HG02798 (cell line): ENCODE measurements around the gene TMEM150C.

Source experiments
- ATAC-seq: cut with Tn5 transposase; IDR thresholded peaks from one replicate; pipeline ENCODE4 v1.9.1; 2021; ENCODE audit warnings: mild to moderate bottlenecking; ENCODE audit not compliant: unreplicated experiment, poor library complexity

TMEM150C gene

GRCh38 chr4:82519776-82520175 lies 42.0 kb downstream of the TMEM150C start:
- ATAC-seq = no peak

- ATAC-seq = no peak
Observed at GRCh38 chr4:82519072-82519471, 42.7 kb downstream of the TMEM150C start.

GRCh38 chr4:82517043-82517442 lies 44.7 kb downstream of the TMEM150C start:
- ATAC-seq = no peak

- no peak for ATAC-seq
Observed at GRCh38 chr4:82515705-82516104, 46.1 kb downstream of the TMEM150C start.

- no peak for ATAC-seq
Observed at GRCh38 chr4:82513382-82513781, 48.4 kb downstream of the TMEM150C start.

- no peak for ATAC-seq
Observed at GRCh38 chr4:82510216-82510615, 51.6 kb downstream of the TMEM150C start.

- ATAC-seq = no peak
Observed at GRCh38 chr4:82508806-82509428, 52.9 kb downstream of the TMEM150C start.

- ATAC-seq = no peak
Observed at GRCh38 chr4:82508011-82508410, 53.8 kb downstream of the TMEM150C start.

- no peak for ATAC-seq
Observed at GRCh38 chr4:82501154-82501442, 60.7 kb downstream of the TMEM150C start.

- no peak for ATAC-seq
Observed at GRCh38 chr4:82500435-82501153, 61.2 kb downstream of the TMEM150C start.

GRCh38 chr4:82499738-82500434 lies 61.9 kb downstream of the TMEM150C start:
- no peak for ATAC-seq

GRCh38 chr4:82496349-82496748 lies 65.4 kb downstream of the TMEM150C start:
- no peak for ATAC-seq

- ATAC-seq = no peak
Observed at GRCh38 chr4:82495666-82496065, 66.1 kb downstream of the TMEM150C start.

GRCh38 chr4:82493721-82494425 lies 67.9 kb downstream of the TMEM150C start:
- no peak for ATAC-seq

GRCh38 chr4:82491251-82491960 lies 70.4 kb downstream of the TMEM150C start:
- no peak for ATAC-seq

- no peak for ATAC-seq
Observed at GRCh38 chr4:82489987-82490386, 71.8 kb downstream of the TMEM150C start.

- ATAC-seq = no peak
Observed at GRCh38 chr4:82489076-82489475, 72.7 kb downstream of the TMEM150C start.

- no peak for ATAC-seq
Observed at GRCh38 chr4:82484996-82485783, 76.6 kb downstream of the TMEM150C start.

- ATAC-seq = no peak
Observed at GRCh38 chr4:82482387-82482786, 79.4 kb downstream of the TMEM150C start.

- ATAC-seq = no peak
Observed at GRCh38 chr4:82481506-82481840, 80.3 kb downstream of the TMEM150C start.
